Thoracic aorta (tissue), 2 donors: ENCODE measurements around the gene THEMIS. TPM values are rescaled to one million over a fixed set of nuclear protein-coding genes. Genes with fewer than 3 reads are reported as not detected.
"Not testable (repeated sequence)": the region's sequence is repeated elsewhere in the genome, so short reads cannot be mapped to it uniquely, and the experiment has no call there.

Source experiments
- ATAC-seq: fragments of 150-250 bp; one replicate; pipeline ENCODE4 v1.8.0; 2017; ENCODE audit warnings: low read depth; ENCODE audit not compliant: insufficient number of reproducible peaks, low FRiP score
- DNase-seq: peaks from one replicate; pipeline ENCODE4 v3.0.0-alpha.2; 2020; ENCODE audit warnings: low spot score
- H3K27ac ChIP-seq, 2 donors: fragments of 200-600 bp; sonication (generic); 1 replicate in 1 of 2; 2 replicates in 1 of 2; pipeline ENCODE4 v1.5.1; 2016; ENCODE audit warnings: mild to moderate bottlenecking in 2 of 2, moderate library complexity in 2 of 2
- H3K27me3 ChIP-seq: fragments of 200-600 bp; sonication (generic); replicated peaks from 2 replicates; pipeline ENCODE4 v1.6.0; 2016; ENCODE audit warnings: mild to moderate bottlenecking; ENCODE audit not compliant: insufficient read depth
- H3K36me3 ChIP-seq: fragments of 200-600 bp; sonication (generic); one replicate; pipeline ENCODE4 v1.5.1; 2016
- H3K4me1 ChIP-seq, 2 donors: fragments of 200-600 bp; sonication (generic); 1 replicate in 1 of 2; 2 replicates in 1 of 2; pipeline versions ENCODE4 v1.5.1 to v1.6.0; 2016; ENCODE audit warnings: low read depth in 2 of 2, mild to moderate bottlenecking in 1 of 2; ENCODE audit not compliant: control insufficient read depth in 1 of 2
- H3K4me3 ChIP-seq: fragments of 200-600 bp; sonication (generic); 2 replicates; pipeline ENCODE4 v1.5.1; 2016; ENCODE audit warnings: mild to moderate bottlenecking
- H3K9me3 ChIP-seq: fragments of 200-600 bp; sonication (generic); 2 replicates; pipeline ENCODE4 v1.5.1; 2016
- CTCF ChIP-seq: fragments of 200-600 bp; sonication (generic); IDR thresholded peaks from one replicate; pipeline ENCODE4 v1.5.1; 2019; ENCODE audit warnings: antibody characterized with exemption
- total RNA-seq, 2 donors: library from RNA; depleted of rRNA; stranded (reverse); fragments of >200 nt; gene quantifications; one replicate each; pipeline versions ENCODE4 v1.1.0 to v1.2.3, GENCODE V29; 2016

THEMIS gene
- total RNA-seq, 2 donors from 2014 or later, result 1.6 to 1.9 TPM

DNA sequence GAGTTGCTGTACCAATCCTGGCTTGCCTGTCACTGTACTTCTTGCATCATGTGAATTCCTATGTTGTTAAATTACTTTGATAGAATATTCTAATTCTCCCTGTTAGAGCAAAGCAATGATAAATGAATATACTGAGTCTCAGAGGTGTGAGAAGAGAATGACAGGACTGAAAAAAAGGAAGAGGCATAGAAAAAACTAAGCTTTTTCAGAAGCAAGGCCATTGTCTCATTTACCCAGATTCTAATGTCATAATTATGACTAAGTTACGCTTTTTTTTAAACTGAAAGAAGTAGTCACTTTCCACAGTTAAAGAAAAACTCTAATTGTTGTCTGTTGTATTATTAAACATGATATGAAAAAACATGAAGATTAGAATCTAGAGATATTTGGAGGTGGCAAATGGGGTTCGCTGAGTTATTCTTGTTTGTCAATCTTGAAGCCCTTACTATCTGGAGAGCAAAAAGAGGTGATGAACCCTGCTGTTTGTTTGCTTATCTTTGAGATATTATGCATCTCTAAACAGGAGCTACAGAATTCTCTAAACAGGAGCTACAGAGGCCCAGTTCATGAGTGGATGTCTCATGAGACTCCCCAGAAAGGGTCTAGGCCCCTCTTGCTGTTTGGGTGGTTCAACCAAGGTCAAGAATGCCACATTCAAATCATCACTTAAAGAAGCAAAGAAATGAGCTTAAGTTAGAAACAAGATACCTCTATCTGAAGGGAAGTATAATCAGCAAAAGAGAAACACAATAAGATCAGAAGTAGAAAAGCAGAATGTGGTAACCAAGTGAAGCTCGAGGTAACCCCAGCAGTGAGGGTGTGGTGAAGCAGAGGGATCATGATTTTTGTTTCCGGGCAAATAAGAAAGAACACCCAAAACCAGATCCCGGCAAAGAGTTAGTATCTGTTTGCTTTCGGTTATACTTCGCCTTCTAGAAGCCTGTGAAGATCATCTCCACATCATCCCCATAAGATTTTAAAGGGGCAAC, 33.3 kb upstream of the THEMIS start:
- ATAC-seq, result no peak
- Histone ChIP-seq H3K36me3 (no peaks in the 10 kb centered on the region), H3K4me3 (no peak overlapping the region), H3K27ac (no peak overlapping the region), H3K4me1 (no peaks in the 10 kb centered on the region), H3K27me3 (no peaks in the 10 kb centered on the region), H3K9me3 (peaks cover 6% of the 10 kb centered on the region)
- TF ChIP-seq CTCF, result no peak
- no peak for DNase-seq

DNA sequence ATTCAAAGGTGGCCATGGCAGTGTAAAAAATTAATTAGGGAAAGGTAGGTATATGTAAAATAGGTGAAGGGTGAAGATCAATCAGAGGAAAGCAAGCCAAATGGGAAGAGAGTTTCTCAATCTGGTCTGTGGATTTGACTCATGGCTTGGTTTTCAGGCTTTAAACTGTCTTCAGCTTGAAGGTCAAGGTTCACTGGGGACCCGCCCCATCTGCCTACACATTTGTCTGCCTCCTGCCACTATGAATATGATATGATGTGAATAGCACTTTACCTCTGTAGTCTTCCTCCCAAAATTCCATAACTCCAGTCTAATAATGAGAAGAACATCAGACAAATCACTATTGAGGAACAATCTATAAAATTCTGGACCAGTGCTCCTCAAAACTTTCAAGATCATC, 32.3 kb upstream of the THEMIS start:
- H3K9me3 ChIP-seq, result peaks cover 6% of the 10 kb centered on the region
- no peak for ATAC-seq
- no peak overlapping the region for H3K4me3 ChIP-seq
- no peaks in the 10 kb centered on the region for H3K4me1 ChIP-seq
- no peak overlapping the region for H3K27ac ChIP-seq
- TF ChIP-seq CTCF, result no peak
- no peaks in the 10 kb centered on the region for H3K27me3 ChIP-seq
- H3K36me3 ChIP-seq, result no peaks in the 10 kb centered on the region
- no peak for DNase-seq

- H3K36me3 ChIP-seq, result no peaks in the 10 kb centered on the region
- peaks cover 6% of the 10 kb centered on the region for H3K9me3 ChIP-seq
- DNase-seq (no peak), ATAC-seq (no peak)
- H3K27ac ChIP-seq, result no peak overlapping the region
- TF ChIP-seq CTCF, result no peak
- H3K4me3 ChIP-seq, result no peak overlapping the region
- H3K4me1 ChIP-seq, result no peaks in the 10 kb centered on the region
- H3K27me3 ChIP-seq, result no peaks in the 10 kb centered on the region
Measured at GRCh38 chr6:127932708-127933107, 31.9 kb upstream of the THEMIS start.

DNA sequence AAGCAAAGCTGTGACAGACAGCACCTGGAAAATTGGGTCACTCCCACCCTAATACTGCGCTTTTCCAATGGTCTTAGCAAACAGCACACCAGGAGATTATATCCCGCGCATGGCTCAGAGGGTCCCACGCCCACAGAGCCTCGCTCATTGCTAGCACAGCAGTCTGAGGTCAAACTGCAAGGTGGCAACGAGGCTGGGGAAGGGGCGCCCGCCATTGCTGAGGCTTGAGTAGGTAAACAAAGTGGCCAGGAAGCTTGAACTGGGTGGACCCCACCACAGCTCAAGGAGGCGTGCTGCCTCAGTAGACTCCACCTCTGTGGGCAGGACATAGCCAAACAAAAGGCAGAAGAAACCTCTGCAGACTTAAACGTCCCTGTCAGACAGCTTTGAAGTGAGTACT, 25.6 kb upstream of the THEMIS start:
- H3K27ac ChIP-seq, result not testable (repeated sequence)

GRCh38 chr6:127924440-127924839, 23.6 kb upstream of the THEMIS start:
- Histone ChIP-seq H3K9me3 (no peaks in the 10 kb centered on the region), H3K27me3 (no peaks in the 10 kb centered on the region), H3K36me3 (no peaks in the 10 kb centered on the region), H3K27ac (no peak overlapping the region), H3K4me3 (no peak overlapping the region), H3K4me1 (no peaks in the 10 kb centered on the region)
- no peak for TF ChIP-seq CTCF
- DNase-seq, result no peak
- ATAC-seq, result no peak

More for the DNA sequence above, 25.6 kb upstream of the THEMIS start:
- H3K27me3 ChIP-seq, H3K4me1 ChIP-seq, ATAC-seq, H3K36me3 ChIP-seq, H3K4me3 ChIP-seq, H3K9me3 ChIP-seq, DNase-seq: not testable (repeated sequence)
